Kidney epithelial cell (primary cell): ENCODE results near the gene EPB41L5. TPM values are rescaled to one million over a fixed set of nuclear protein-coding genes. Genes with fewer than 3 reads are reported as not detected.

Source experiments
- DNase-seq: peaks from one replicate; pipeline ENCODE4 v3.0.0-alpha.2; 2010; ENCODE audit warnings: low read depth
- H3K27me3 ChIP-seq: 2 replicates; pipeline ENCODE4 v1.6.0; 2011; ENCODE audit warnings: low read length; ENCODE audit not compliant: control insufficient read depth, insufficient read depth
- H3K36me3 ChIP-seq: 2 replicates; pipeline ENCODE4 v1.5.1; 2011; ENCODE audit warnings: low read length; ENCODE audit not compliant: control insufficient read depth, insufficient read depth
- H3K4me3 ChIP-seq: 2 replicates; pipeline ENCODE4 v1.5.1; 2011; ENCODE audit warnings: low read depth, mild to moderate bottlenecking, control low read depth, low read length
- total RNA-seq: library from RNA; depleted of rRNA; stranded (reverse); fragments of >200 nt; gene quantifications from 2 replicates; pipeline ENCODE4 v1.2.3, GENCODE V29; 2015
- TF ChIP-seq, protein P1 (sequence below): IDR thresholded peaks from 2 replicates; pipeline ENCODE4 v1.5.1; 2011; ENCODE audit warnings: mild to moderate bottlenecking, moderate library complexity, low read length, control low read depth, inconsistent platforms; ENCODE audit not compliant: insufficient read depth, poor library complexity, severe bottlenecking

Gene EPB41L5
- total RNA-seq, 1 donor from 2014 or later, result 15.6 TPM

DNA sequence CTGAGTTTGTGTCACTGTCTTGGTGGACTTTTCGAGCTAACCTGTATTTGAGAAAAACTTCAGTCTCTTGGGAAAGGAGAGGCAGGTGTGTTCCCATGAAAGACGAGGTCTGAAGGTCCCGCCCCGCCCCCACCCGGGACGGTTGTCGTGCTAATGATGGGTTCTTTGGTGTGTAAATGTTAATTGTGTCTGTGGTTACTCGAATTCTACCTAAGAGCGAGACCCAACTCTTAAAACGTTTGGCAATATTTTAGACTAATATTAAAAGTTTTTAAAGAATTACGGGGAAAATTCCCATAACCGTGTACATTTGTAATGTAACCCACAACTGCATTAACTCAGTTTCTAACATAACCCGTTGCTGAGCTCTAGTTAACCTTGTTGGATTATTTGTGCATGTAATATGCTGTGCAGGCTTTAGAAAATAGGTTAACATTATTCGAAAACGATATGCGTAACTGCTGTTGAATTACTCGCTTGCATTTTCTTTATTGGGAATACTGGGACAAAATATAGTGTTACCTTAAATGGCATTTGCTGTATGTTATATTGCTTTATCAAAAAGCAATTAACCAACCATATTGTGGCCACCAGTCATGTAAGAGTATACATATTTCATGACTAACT lies 833 bp downstream of the EPB41L5 start:
- DNase-seq, result no peak
- Histone ChIP-seq H3K27me3 (no peaks in the 10 kb centered on the region), H3K4me3 (peak overlapping the region; percentile 92), H3K36me3 (no peaks in the 10 kb centered on the region)
- TF ChIP-seq, protein P1, sequence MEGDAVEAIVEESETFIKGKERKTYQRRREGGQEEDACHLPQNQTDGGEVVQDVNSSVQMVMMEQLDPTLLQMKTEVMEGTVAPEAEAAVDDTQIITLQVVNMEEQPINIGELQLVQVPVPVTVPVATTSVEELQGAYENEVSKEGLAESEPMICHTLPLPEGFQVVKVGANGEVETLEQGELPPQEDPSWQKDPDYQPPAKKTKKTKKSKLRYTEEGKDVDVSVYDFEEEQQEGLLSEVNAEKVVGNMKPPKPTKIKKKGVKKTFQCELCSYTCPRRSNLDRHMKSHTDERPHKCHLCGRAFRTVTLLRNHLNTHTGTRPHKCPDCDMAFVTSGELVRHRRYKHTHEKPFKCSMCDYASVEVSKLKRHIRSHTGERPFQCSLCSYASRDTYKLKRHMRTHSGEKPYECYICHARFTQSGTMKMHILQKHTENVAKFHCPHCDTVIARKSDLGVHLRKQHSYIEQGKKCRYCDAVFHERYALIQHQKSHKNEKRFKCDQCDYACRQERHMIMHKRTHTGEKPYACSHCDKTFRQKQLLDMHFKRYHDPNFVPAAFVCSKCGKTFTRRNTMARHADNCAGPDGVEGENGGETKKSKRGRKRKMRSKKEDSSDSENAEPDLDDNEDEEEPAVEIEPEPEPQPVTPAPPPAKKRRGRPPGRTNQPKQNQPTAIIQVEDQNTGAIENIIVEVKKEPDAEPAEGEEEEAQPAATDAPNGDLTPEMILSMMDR, result no peak

DNA sequence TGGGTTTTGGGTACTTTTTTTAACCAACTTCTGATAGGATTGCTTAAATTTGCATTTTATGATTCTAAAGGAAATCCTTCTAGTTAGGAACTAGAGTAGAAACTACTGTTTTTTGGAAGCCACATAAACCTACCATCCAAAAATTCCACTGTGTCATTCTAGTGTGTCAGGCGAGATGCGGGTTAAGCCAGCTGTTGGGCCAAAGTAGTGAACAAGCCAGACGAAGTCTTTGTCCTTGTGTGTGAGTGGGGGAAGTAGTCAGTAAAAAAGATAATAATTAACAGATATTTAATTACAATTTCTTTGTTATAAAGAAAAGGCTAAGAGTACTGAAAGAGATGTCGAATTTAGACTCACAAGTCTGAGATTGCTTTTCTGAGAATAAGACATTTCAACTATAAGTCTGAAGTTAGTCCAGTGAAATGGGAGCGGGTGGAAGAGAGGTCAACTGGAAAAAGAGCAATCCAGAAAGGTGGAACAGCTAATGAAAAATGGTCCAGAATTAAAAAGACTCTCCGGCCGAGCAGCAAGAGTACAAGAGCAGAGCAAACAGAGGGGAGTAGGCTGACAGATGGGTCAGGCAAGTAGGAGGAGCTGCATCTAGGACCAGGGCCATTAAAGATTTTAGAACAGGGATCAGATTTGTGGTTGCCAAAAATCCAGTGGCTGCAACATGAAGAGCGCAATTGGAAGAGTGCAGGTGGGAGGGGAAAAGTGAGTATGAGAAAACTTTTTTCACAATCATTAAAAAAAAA lies 1.5 kb downstream of the EPB41L5 start:
- no peak for DNase-seq
- no peaks in the 10 kb centered on the region for H3K27me3 ChIP-seq
- H3K36me3 ChIP-seq, result no peaks in the 10 kb centered on the region
- H3K4me3 ChIP-seq, result peak overlapping the region; percentile 92
- TF ChIP-seq, protein P1, result no peak

DNA sequence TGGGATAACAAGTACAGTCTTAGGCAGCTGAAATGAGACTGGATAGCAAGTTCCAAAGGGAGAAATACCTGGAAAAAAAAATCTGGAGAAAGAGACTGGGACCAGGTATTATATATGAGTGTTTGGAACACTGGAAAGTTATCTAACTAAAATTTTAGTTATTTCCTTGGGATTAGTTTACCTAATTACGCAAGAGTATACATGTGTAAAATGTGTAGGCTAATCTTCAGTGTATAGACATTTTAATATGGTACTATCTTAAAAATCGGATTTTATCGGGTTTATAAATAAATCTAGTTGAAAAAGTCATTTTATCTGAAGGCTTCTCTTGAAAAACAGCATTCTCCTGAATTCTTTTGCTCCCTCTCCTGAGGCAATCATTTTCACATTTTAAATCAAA lies 3.9 kb downstream of the EPB41L5 start:
- no peak overlapping the region for H3K4me3 ChIP-seq
- no peaks in the 10 kb centered on the region for H3K27me3 ChIP-seq
- H3K36me3 ChIP-seq, result no peaks in the 10 kb centered on the region
- no peak for DNase-seq
- TF ChIP-seq, protein P1, result no peak

DNA sequence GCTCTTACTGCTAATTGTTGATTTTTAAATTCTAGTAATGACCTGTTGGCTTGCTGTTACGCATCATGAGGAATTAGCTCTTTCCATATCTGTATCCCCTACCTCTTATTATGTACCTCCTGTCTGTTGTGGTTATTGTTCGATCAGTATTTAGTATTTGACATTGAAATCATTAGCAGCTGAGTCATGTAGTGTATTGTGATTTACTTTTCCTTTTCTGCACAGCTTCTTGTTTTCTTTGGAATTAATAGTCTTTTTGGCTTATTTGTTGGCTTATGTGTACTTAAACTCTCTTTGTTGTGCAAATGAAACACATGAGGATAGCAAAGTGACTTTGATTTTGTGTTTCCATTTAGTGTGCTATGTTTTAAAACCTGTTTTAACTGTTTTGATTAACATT lies 4.3 kb downstream of the EPB41L5 start:
- TF ChIP-seq, protein P1, result no peak
- no peaks in the 10 kb centered on the region for H3K27me3 ChIP-seq
- H3K4me3 ChIP-seq, result no peak overlapping the region
- no peaks in the 10 kb centered on the region for H3K36me3 ChIP-seq
- DNase-seq, result no peak

DNA sequence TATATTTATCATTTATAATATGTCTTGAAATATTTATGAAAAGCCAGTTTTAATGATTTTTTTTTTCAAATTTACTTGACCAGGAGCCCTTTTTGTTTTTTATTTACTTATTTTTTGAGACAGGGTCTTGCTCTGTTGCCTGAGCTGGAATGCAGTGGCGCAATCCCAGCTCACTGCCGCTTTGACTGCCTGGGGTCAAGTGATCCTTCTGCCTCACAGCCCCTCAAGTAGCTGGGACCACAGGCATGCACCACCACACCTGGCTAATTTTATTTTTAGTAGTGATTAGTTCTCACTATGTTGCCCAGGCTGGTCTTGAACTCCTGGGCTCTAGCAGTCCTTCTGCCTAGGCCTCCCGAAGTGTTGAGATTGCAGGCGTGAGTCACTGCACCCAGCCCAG lies 5.7 kb downstream of the EPB41L5 start:
- H3K36me3 ChIP-seq, result no peaks in the 10 kb centered on the region
- H3K4me3 ChIP-seq, result no peak overlapping the region
- H3K27me3 ChIP-seq, result no peaks in the 10 kb centered on the region
- no peak for DNase-seq
- TF ChIP-seq, protein P1, result no peak
